Liver (tissue), 3 donors: ENCODE measurements around the gene PPP3CA.

ENCODE experiments used
- ATF3 ChIP-seq: IDR thresholded peaks from 2 replicates; pipeline ENCODE4 v1.6.1; 2016; ENCODE audit warnings: antibody characterized with exemption
- CTCF ChIP-seq: fragments of 150-350 bp; IDR thresholded peaks from 2 replicates; pipeline ENCODE4 v1.5.1; 2017; ENCODE audit warnings: improper control_type of control experiment, low read depth, low read length; ENCODE audit not compliant: missing input control
- EGR1 ChIP-seq, 2 donors: IDR thresholded peaks; 2 replicates each; pipeline ENCODE4 v1.6.1; 2016 to 2018; ENCODE audit warnings: antibody characterized with exemption in 2 of 2, low read depth in 2 of 2
- FOXA1 ChIP-seq: IDR thresholded peaks from 2 replicates; pipeline ENCODE4 v1.6.1; 2016; ENCODE audit warnings: antibody characterized with exemption
- MAX ChIP-seq: IDR thresholded peaks from 2 replicates; pipeline ENCODE4 v1.6.1; 2016; ENCODE audit warnings: antibody characterized with exemption
- RAD21 ChIP-seq, 2 donors: IDR thresholded peaks; 2 replicates each; pipeline ENCODE4 v1.6.1; 2016; ENCODE audit warnings: antibody characterized with exemption in 2 of 2, mild to moderate bottlenecking in 2 of 2
- REST ChIP-seq: IDR thresholded peaks from 2 replicates; pipeline ENCODE4 v1.6.1; 2016; ENCODE audit warnings: antibody characterized with exemption, mild to moderate bottlenecking
- SP1 ChIP-seq: IDR thresholded peaks from 2 replicates; pipeline ENCODE4 v1.6.1; 2018; ENCODE audit warnings: antibody characterized with exemption, mild to moderate bottlenecking
- YY1 ChIP-seq: IDR thresholded peaks from 2 replicates; pipeline ENCODE4 v1.6.1; 2016; ENCODE audit warnings: antibody characterized with exemption, mild to moderate bottlenecking
- ZBTB33 ChIP-seq: IDR thresholded peaks from 2 replicates; pipeline ENCODE4 v1.6.1; 2016; ENCODE audit warnings: antibody characterized with exemption
- donor health status: healthy.
- donor health status: healthy.

- no peak for TF ChIP-seq EGR1 (IDR thresholded peaks at IDR 0.05; ENCODE audit: low read depth in 2 of 2)
- TF ChIP-seq CTCF: no peak
- TF ChIP-seq RAD21 (IDR thresholded peaks at IDR 0.05): no peak
- no peak for TF ChIP-seq ZBTB33
- TF ChIP-seq ATF3: no peak
- no peak for TF ChIP-seq REST
- TF ChIP-seq MAX: no peak
- no peak for TF ChIP-seq YY1
- TF ChIP-seq FOXA1: no peak
- no peak for TF ChIP-seq SP1
These were observed 279.9 kb downstream of the PPP3CA start for GRCh38 chr4:101067383-101067782.
